Panc1 (cell line): Measurements from ENCODE around the gene ZFYVE28. TPM values are rescaled to one million over a fixed set of nuclear protein-coding genes. Genes with fewer than 3 reads are reported as not detected.

ENCODE experiments used
- ATAC-seq: fragments of 200-7000 bp; cut with Tn5 transposase; 2 replicates; pipeline ENCODE4 v1.9.1; 2020; ENCODE audit warnings: mild to moderate bottlenecking, moderate library complexity
- BruUV-seq: library from RNA; stranded (reverse); fragments of 400-500 nt; replicated peaks from 2 replicates; lab custom pipeline; 2021; lab: Mats Ljungman, UMichigan
- CTCF ChIA-PET: fragments of 300-600 bp; sonication (Branson Sonifier 250); formaldehyde crosslinking; loops from one replicate; lab custom pipeline; 2022; ENCODE audit warnings: antibody characterized with exemption; lab: Charles Lee
- POLR2A ChIA-PET: fragments of 300-600 bp; sonication (Branson Sonifier 250); formaldehyde crosslinking; loops from one replicate; lab custom pipeline; 2022; ENCODE audit warnings: antibody characterized with exemption; lab: Charles Lee
- DNase-seq: peaks from one replicate; pipeline ENCODE4 v3.0.0-alpha.2; 2010; ENCODE audit warnings: low read depth, low spot score
- H3K27ac ChIP-seq: 2 replicates; pipeline ENCODE4 v1.5.1; 2011; ENCODE audit warnings: mild to moderate bottlenecking, low read length, inconsistent platforms
- H3K27me3 ChIP-seq: fragments of 200-500 bp; sonication (Bioruptor generic); 2 replicates; pipeline ENCODE4 v1.6.0; 2014; ENCODE audit warnings: low read length, inconsistent platforms; ENCODE audit not compliant: control insufficient read depth, insufficient read depth
- H3K36me3 ChIP-seq: fragments of 200-500 bp; sonication (Bioruptor generic); 2 replicates; pipeline ENCODE4 v1.5.1; 2014; ENCODE audit warnings: inconsistent platforms, mild to moderate bottlenecking, low read length, moderate library complexity; ENCODE audit not compliant: control insufficient read depth, insufficient read depth
- H3K4me1 ChIP-seq: 2 replicates; pipeline ENCODE4 v1.5.1; 2011; ENCODE audit warnings: inconsistent platforms, mild to moderate bottlenecking, low read length, moderate library complexity; ENCODE audit not compliant: control insufficient read depth, insufficient read depth
- H3K4me3 ChIP-seq, 2 experiments: 2 replicates each; pipeline ENCODE4 v1.5.1; 2011 to 2012; ENCODE audit warnings: low read depth in 2 of 2, low read length in 2 of 2, mild to moderate bottlenecking in 2 of 2, inconsistent platforms in 1 of 2, moderate library complexity in 1 of 2
- H3K9me3 ChIP-seq: fragments of 200-500 bp; sonication (Bioruptor generic); 2 replicates; pipeline ENCODE4 v1.5.1; 2014; ENCODE audit warnings: low read depth, mild to moderate bottlenecking, inconsistent platforms, low read length, moderate library complexity; ENCODE audit not compliant: control insufficient read depth, insufficient read depth
- CTCF ChIP-seq: fragments of 450-650 bp; IDR thresholded peaks from 2 replicates; pipeline ENCODE4 v1.5.1; 2017; ENCODE audit warnings: mild to moderate bottlenecking
- POLR2AphosphoS5 ChIP-seq: IDR thresholded peaks from 2 replicates; pipeline ENCODE4 v1.6.1; 2012; ENCODE audit warnings: mild to moderate bottlenecking, low read depth, low read length, moderate library complexity
- REST ChIP-seq, 2 experiments: IDR thresholded peaks; 2 replicates each; pipeline ENCODE4 v1.6.1; 2011 to 2012; ENCODE audit warnings: low read depth in 2 of 2, control low read depth in 1 of 2, low read length in 1 of 2, mild to moderate bottlenecking in 1 of 2, moderate library complexity in 1 of 2; ENCODE audit not compliant: insufficient read depth in 1 of 2
- SIN3A ChIP-seq: IDR thresholded peaks from 2 replicates; pipeline ENCODE4 v1.6.1; 2012; ENCODE audit warnings: low read depth, mild to moderate bottlenecking, low read length, moderate library complexity, borderline replicate concordance; ENCODE audit not compliant: insufficient read depth
- TCF7L2 ChIP-seq: IDR thresholded peaks from 2 replicates; pipeline ENCODE4 v1.6.1; 2011; ENCODE audit warnings: mild to moderate bottlenecking, low read depth, low read length, inconsistent platforms
- in situ Hi-C: cut with HindIII; loops from 2 replicates; pipeline ENCODE4 v1.10.0; 2016; ENCODE audit warnings: low sequenced_read_pairs, low pct_unique_long_range_greater_than_20kb
- intact Hi-C: fragments of 100-400 bp; cut with micrococcal nuclease; formaldehyde crosslinking; loops from one replicate; pipeline ENCODE4 v1.10.0; 2022; ENCODE audit not compliant: unreplicated experiment
- total RNA-seq: library from RNA; stranded (reverse); gene quantifications from one replicate; pipeline ENCODE4 v1.2.1, GENCODE V29; 2021; ENCODE audit not compliant: unreplicated experiment

The ZFYVE28 gene
- total RNA-seq, 1 experiment from 2014 or later: 11.9 TPM

- Histone ChIP-seq H3K27ac (no peak overlapping the region), H3K4me3 (no peak overlapping the region), H3K36me3 (no peaks in the 10 kb centered on the region), H3K9me3 (no peaks in the 10 kb centered on the region), H3K27me3 (no peaks in the 10 kb centered on the region), H3K4me1 (no peaks in the 10 kb centered on the region)
- no peak for ATAC-seq
- no peak for DNase-seq
- POLR2A ChIA-PET: no interaction called here
- in situ Hi-C loops: no loop called here
- TF ChIP-seq POLR2AphosphoS5: no peak
- no peak for TF ChIP-seq TCF7L2
- TF ChIP-seq SIN3A: no peak
- no peak for TF ChIP-seq REST (IDR thresholded peaks at IDR 0.05; ENCODE audit: insufficient read depth in 1 of 2, low read depth in 2 of 2, low read length in 1 of 2)
- CTCF ChIA-PET: no interaction called here
- BruUV-seq: no TSS peak
- intact Hi-C loops: no loop called here
Observed at GRCh38 chr4:2371765-2372487, 46.5 kb downstream of the ZFYVE28 start.

- in situ Hi-C loops: no loop called here
- Histone ChIP-seq H3K4me1 (no peaks in the 10 kb centered on the region), H3K4me3 (no peak overlapping the region), H3K27ac (no peak overlapping the region), H3K9me3 (no peaks in the 10 kb centered on the region), H3K27me3 (no peaks in the 10 kb centered on the region), H3K36me3 (no peaks in the 10 kb centered on the region)
- DNase-seq (no peak), ATAC-seq (no peak)
- intact Hi-C loops: no loop called here
- ChIA-PET POLR2A (no interaction called here), CTCF (no interaction called here)
- BruUV-seq: no TSS peak
- TF ChIP-seq POLR2AphosphoS5 (no peak), TCF7L2 (no peak), SIN3A (no peak), REST (IDR thresholded peaks at IDR 0.05; ENCODE audit: insufficient read depth in 1 of 2, low read depth in 2 of 2, low read length in 1 of 2) (no peak), CTCF (no peak)
Observed at GRCh38 chr4:2370597-2371320, 47.7 kb downstream of the ZFYVE28 start.
